A549 (cell line): ENCODE measurements around the gene DNAJC18. TPM values are rescaled to one million over a fixed set of nuclear protein-coding genes. Genes with fewer than 3 reads are reported as not detected.

Experiments used
- ATAC-seq, 2 experiments: fragments of 200-7000 bp in 1 of 2; fragments of >200 bp in 1 of 2; cut with Nextera tagmentation in 1 of 2; cut with Tn5 transposase in 1 of 2; 3 replicates each; pipeline versions ENCODE4 v1.8.0 to v1.9.1; 2018 to 2020; ENCODE audit warnings: mild to moderate bottlenecking in 1 of 2, moderate library complexity in 1 of 2
- CTCF ChIA-PET: fragments of 300-600 bp; sonication (Branson Sonifier 250); formaldehyde crosslinking; extraction: SDS; loops from one replicate; lab custom pipeline; 2021; ENCODE audit warnings: antibody characterized with exemption, inconsistent platforms; lab: Yijun Ruan, JAX
- POLR2A ChIA-PET: fragments of 350-600 bp; formaldehyde crosslinking; extraction: SDS; loops from one replicate; lab custom pipeline; 2021; ENCODE audit warnings: antibody characterized with exemption, inconsistent platforms; lab: Yijun Ruan, JAX
- DNase-seq, 2 experiments: peaks; one replicate each; pipeline versions ENCODE4 v3.0.0 to v3.0.0-alpha.2; 2011 to 2016; ENCODE audit warnings: low read depth in 1 of 2, low spot score in 1 of 2
- FAIRE-seq: peaks from 2 replicates; lab custom pipeline; 2011; peaks lifted over from hg19 to GRCh38; lab: Jason Lieb, UNC
- H3K27ac ChIP-seq, 2 experiments: fragments of >200 bp; sonication (Bioruptor Twin); formaldehyde crosslinking; 3 replicates each; pipeline ENCODE4 v1.5.1; 2016 to 2017
- H3K4me1 ChIP-seq: fragments of >200 bp; sonication (Bioruptor Twin); formaldehyde crosslinking; 3 replicates; pipeline ENCODE4 v1.6.1; 2016
- H3K4me2 ChIP-seq: fragments of >200 bp; sonication (Bioruptor Twin); formaldehyde crosslinking; 3 replicates; pipeline ENCODE4 v1.6.1; 2016
- H3K4me3 ChIP-seq: fragments of >200 bp; sonication (Bioruptor Twin); formaldehyde crosslinking; 3 replicates; pipeline ENCODE4 v1.5.1; 2016
- H3K9me3 ChIP-seq: fragments of >200 bp; sonication (Bioruptor Twin); formaldehyde crosslinking; 3 replicates; pipeline ENCODE4 v1.6.1; 2016
- CBX8 ChIP-seq: fragments of 200-600 bp; sonication (generic); IDR thresholded peaks from 2 replicates; pipeline ENCODE4 v1.6.1; 2016
- CEBPB ChIP-seq, 2 experiments: fragments of >200 bp in 1 of 2; sonication (Bioruptor Twin) in 1 of 2; formaldehyde crosslinking in 1 of 2; IDR thresholded peaks; 2 replicates each; pipeline ENCODE4 v1.6.1; 2012 to 2016
- EHF ChIP-seq: fragments of 250-450 bp; sonication (Bioruptor Pico); IDR thresholded peaks from 2 replicates; pipeline ENCODE4 v1.5.0; 2020; ENCODE audit warnings: mild to moderate bottlenecking
- FOSL2 ChIP-seq, 2 experiments: fragments of 450-650 bp in 1 of 2; fragments of >200 bp in 1 of 2; sonication (Bioruptor Twin) in 1 of 2; formaldehyde crosslinking; IDR thresholded peaks; 2 replicates each; pipeline versions ENCODE4 v1.5.0 to v1.6.1; 2016 to 2020; ENCODE audit warnings: mild to moderate bottlenecking in 1 of 2, moderate library complexity in 1 of 2
- GATA3 ChIP-seq: IDR thresholded peaks from 2 replicates; pipeline ENCODE4 v1.6.1; 2012; ENCODE audit warnings: borderline replicate concordance
- HOXA7 ChIP-seq: fragments of 250-450 bp; sonication (Bioruptor Pico); IDR thresholded peaks from 2 replicates; pipeline ENCODE4 v1.5.0; 2020; ENCODE audit warnings: mild to moderate bottlenecking, moderate library complexity
- JUN ChIP-seq, 2 experiments: fragments of >200 bp; sonication (Bioruptor Twin); formaldehyde crosslinking; IDR thresholded peaks; 2 replicates in 1 of 2; 3 replicates in 1 of 2; pipeline ENCODE4 v1.6.1; 2016 to 2017
- KDM1A ChIP-seq: fragments of 200-600 bp; sonication (generic); IDR thresholded peaks from 2 replicates; pipeline ENCODE4 v1.6.1; 2016; ENCODE audit warnings: low read depth, mild to moderate bottlenecking
- RNF2 ChIP-seq: fragments of 200-600 bp; sonication (generic); IDR thresholded peaks from 2 replicates; pipeline ENCODE4 v1.6.1; 2016; ENCODE audit warnings: low read depth, mild to moderate bottlenecking, antibody characterized with exemption, moderate library complexity, borderline replicate concordance
- ZNF302 ChIP-seq: fragments of 250-450 bp; sonication (Bioruptor Pico); IDR thresholded peaks from 2 replicates; pipeline ENCODE4 v1.9.0; 2021; ENCODE audit warnings: inconsistent platforms, mild to moderate bottlenecking, moderate library complexity
- WGBS: methylation state at CpG from one replicate; pipeline ENCODE4 v1.1.6; 2017; ENCODE audit errors: missing lambda C conversion rate; 5-methylcytosine and 5-hydroxymethylcytosine counted together
- polyA plus RNA-seq, 4 experiments: library from polyadenylated mRNA; depleted of rRNA in 3 of 4; stranded (reverse); fragments of >200 nt; fragmentation: RNase III in 1 of 4; extraction: RNeasy Plus Mini Kit Qiagen cat#74134 plus additional on column Dnase treatment in 1 of 4; gene quantifications; 2 replicates in 3 of 4; 3 replicates in 1 of 4; pipeline ENCODE4 v1.2.3, GENCODE V29; 2011 to 2017
- TF ChIP-seq, protein P1 (sequence below): IDR thresholded peaks from 2 replicates; pipeline ENCODE4 v1.6.1; 2012
- TF ChIP-seq, protein P2 (sequence below): IDR thresholded peaks from 2 replicates; pipeline ENCODE4 v1.6.1; 2012; ENCODE audit warnings: low read depth, borderline replicate concordance
- TF ChIP-seq, protein P3 (sequence below): fragments of 250-450 bp; sonication (Bioruptor Pico); IDR thresholded peaks from 2 replicates; pipeline ENCODE4 v1.5.0; 2021; ENCODE audit warnings: mild to moderate bottlenecking, moderate library complexity, borderline replicate concordance

The DNAJC18 gene
- polyA plus RNA-seq, 2 of the 4 experiments (the other 2 are of a cell fraction) = 5.3 TPM

DNA sequence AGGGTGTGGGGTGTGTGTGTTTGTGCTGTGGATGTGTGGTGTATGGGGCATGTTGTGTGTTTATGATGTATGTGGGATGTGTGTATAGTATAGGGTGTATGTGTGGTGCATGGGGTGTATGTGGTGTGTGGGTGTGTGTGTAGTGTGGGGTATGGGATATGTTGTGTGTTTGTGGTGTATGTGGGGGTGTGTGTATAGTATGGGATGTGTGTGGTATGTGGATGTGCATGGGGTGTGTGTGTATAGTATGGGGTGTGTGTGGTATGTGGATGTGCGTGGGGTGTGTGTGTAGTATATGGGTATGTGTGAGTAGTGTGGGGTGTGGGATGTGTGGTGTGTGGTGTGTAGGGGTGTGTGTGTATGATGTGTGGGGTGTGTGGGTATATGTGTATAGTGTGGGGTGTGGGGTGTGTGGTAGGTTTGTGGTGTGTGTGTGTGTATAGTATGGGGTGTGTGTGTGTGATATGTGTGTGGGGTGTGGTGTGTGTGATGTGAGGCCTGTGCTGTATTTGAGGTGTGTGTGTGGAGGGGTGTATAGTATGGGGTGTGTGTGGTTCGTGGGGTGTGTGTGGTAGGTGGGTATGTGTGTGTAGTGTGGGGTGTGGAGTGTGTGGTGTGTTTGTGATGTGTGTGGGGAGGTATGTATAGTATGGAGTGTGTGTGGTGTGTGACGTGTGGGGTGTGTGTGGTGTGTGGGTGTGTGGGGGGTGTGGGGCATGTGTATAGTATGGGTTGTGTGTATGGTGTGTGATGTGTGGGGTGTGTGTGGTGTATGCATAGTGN is 12.7 kb upstream of the DNAJC18 start:
- TF ChIP-seq GATA3 (no peak), CEBPB (IDR thresholded peaks at IDR 0.05) (no peak), FOSL2 (IDR thresholded peaks at IDR 0.05) (no peak), FOSL2 (CRISPR knock-in tag; IDR thresholded peaks at IDR 0.05) (no peak)
- FAIRE-seq (no peak), ATAC-seq (no peak), DNase-seq (no peak)
- no peaks in the 10 kb centered on the region for H3K4me1 ChIP-seq
- no peaks in the 10 kb centered on the region for H3K9me3 ChIP-seq
- H3K4me3 ChIP-seq = no peak overlapping the region
- POLR2A ChIA-PET = no interaction called here
- no peak overlapping the region for H3K4me2 ChIP-seq
- WGBS = 42% methylated on average over 3 of the region's 3 CpGs
- CTCF ChIA-PET = no interaction called here
- H3K27ac ChIP-seq = no peak overlapping the region

DNA sequence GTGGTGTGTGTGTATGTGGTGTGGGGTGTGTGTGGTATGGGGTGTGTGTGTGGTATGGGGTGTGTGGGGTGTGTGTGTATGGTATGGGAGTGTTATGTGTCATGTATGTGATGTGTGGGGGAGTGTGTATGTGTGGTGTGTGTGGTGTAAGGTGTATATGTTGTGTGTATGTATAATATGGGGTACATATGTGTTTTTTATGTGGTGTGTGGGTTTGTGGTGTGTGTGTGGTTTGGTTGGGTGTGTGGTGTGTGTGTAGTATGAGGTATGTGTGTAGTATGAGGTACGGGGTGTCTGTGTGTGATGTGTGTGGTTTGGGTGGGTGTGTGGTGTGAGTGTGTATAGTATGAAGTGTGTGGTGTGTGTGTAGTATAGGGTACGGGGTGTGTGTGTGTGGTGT is 11.9 kb upstream of the DNAJC18 start:
- Histone ChIP-seq H3K4me2 (no peak overlapping the region), H3K4me1 (no peaks in the 10 kb centered on the region), H3K4me3 (no peak overlapping the region), H3K27ac (no peak overlapping the region), H3K9me3 (no peaks in the 10 kb centered on the region)
- TF ChIP-seq EHF (CRISPR knock-in tag) = no peak
- TF ChIP-seq RNF2 = no peak
- no peak for TF ChIP-seq ZNF302 (CRISPR knock-in tag)
- no peak for TF ChIP-seq HOXA7
- TF ChIP-seq, protein P1, sequence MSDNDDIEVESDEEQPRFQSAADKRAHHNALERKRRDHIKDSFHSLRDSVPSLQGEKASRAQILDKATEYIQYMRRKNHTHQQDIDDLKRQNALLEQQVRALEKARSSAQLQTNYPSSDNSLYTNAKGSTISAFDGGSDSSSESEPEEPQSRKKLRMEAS = no peak
- no peak for TF ChIP-seq KDM1A
- TF ChIP-seq JUN (IDR thresholded peaks at IDR 0.05) = no peak
- TF ChIP-seq, protein P2, sequence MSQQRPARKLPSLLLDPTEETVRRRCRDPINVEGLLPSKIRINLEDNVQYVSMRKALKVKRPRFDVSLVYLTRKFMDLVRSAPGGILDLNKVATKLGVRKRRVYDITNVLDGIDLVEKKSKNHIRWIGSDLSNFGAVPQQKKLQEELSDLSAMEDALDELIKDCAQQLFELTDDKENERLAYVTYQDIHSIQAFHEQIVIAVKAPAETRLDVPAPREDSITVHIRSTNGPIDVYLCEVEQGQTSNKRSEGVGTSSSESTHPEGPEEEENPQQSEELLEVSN = no peak
- DNase-seq = no peak
- ATAC-seq = no peak
- WGBS = 49% methylated on average over 2 of the region's 2 CpGs
- POLR2A ChIA-PET = no interaction called here
- CTCF ChIA-PET = interaction anchor here (0.7 to 1.0 kb wide), 2 partner anchors 20 to 34 kb away, joined by 4 read pairs; no protein-coding TSS in a partner anchor
- no peak for FAIRE-seq

DNA sequence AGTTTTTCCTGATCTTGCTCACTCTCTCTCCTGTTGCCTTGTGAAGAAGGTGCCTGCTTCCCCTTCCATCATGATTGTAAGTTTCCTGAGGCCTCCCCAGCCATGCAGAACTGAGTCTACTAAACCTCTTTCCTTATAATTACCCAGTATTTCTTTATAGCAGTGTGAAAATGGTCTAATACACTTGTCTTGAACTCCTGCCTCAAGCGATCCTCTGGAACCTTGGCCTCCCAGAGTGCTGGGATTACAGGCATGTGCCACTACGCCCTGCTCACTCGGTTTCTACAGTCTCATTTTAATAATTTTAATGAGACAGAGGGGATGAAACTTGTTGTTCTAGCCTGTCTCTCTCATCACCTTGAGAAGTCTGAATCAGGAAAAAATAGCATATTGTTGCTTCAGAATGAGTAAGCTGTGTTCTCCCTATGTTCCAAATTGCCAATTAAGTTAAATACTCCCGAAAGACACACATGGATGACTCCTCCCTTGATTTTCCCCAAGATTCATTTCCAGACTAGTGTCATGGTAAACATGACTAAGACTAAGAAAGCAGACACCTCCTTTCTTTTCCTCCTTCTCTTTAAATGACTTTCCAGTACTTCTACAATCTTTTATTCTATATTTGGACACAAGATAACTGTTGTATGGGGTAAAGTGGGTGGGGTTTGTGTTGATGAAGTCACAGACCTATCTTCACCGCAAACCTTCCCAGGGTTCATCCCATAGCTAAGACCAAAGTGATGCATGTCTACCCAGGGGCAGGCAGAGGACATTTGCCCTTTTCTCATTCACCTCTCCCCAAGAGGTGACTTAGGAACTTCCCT is 7.8 kb upstream of the DNAJC18 start:
- TF ChIP-seq, protein P3, sequence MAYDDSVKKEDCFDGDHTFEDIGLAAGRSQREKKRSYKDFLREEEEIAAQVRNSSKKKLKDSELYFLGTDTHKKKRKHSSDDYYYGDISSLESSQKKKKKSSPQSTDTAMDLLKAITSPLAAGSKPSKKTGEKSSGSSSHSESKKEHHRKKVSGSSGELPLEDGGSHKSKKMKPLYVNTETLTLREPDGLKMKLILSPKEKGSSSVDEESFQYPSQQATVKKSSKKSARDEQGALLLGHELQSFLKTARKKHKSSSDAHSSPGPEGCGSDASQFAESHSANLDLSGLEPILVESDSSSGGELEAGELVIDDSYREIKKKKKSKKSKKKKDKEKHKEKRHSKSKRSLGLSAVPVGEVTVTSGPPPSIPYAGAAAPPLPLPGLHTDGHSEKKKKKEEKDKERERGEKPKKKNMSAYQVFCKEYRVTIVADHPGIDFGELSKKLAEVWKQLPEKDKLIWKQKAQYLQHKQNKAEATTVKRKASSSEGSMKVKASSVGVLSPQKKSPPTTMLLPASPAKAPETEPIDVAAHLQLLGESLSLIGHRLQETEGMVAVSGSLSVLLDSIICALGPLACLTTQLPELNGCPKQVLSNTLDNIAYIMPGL (CRISPR knock-in tag) = no peak
- no peak for TF ChIP-seq CBX8

More for the DNA sequence above, 7.8 kb upstream of the DNAJC18 start:
- FAIRE-seq = no peak
- no peak for ATAC-seq
- H3K27ac ChIP-seq = no peak overlapping the region
- DNase-seq = no peak
- POLR2A ChIA-PET = no interaction called here
- H3K9me3 ChIP-seq = no peaks in the 10 kb centered on the region
- H3K4me2 ChIP-seq = no peak overlapping the region
- CTCF ChIA-PET = interaction anchor here (0.6 kb wide), 1 partner anchor 633 kb away, joined by 5 read pairs; no protein-coding TSS in a partner anchor
- 66% methylated on average over 5 of the region's 5 CpGs for WGBS
- no peak overlapping the region for H3K4me3 ChIP-seq
- no peaks in the 10 kb centered on the region for H3K4me1 ChIP-seq
